GM21515 (cell line): ENCODE measurements around the gene RAMAC.
"Not testable (repeated sequence)": the region's sequence is repeated elsewhere in the genome, so short reads cannot be mapped to it uniquely, and the experiment has no call there.

Source experiments
- ATAC-seq: cut with Tn5 transposase; IDR thresholded peaks from one replicate; pipeline ENCODE4 v1.9.1; 2021; ENCODE audit not compliant: unreplicated experiment

RAMAC gene

DNA sequence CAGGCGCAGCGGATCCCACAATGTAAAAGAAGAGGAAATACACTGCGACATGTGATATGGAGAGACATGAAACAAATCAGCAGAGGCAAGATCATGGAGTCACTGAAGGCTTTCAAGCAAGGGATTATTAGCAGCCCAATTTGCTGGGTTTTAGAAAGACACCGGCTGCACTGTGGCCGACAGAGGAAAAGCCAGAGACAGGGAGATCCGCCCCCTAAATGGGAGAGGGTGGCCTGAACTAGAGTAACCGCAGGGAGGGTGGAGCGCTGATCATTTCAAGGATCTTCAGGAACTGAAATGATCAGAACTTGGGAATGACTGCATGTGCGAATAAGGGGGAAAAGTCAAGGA lies 26.0 kb downstream of the RAMAC start:
- ATAC-seq: no peak

DNA sequence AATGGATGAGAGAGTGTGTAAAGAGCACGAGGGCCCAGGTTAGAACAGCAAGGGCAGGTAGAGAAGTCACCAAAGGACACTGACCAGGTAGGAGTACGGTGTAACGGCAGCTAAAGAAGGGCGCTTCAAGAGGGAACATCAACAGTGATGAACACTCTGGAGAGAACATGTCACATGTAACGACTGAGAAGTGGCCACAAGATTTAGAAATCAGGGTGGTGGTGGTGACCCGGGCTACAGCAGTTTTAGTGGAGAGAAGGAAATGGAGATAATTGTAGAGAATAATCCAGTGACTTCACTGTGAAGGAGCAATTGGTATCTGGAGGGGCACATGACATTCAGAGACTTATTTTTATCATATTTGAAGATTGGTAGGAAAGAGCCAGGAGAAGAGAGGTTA lies 26.6 kb downstream of the RAMAC start:
- ATAC-seq: no peak

DNA sequence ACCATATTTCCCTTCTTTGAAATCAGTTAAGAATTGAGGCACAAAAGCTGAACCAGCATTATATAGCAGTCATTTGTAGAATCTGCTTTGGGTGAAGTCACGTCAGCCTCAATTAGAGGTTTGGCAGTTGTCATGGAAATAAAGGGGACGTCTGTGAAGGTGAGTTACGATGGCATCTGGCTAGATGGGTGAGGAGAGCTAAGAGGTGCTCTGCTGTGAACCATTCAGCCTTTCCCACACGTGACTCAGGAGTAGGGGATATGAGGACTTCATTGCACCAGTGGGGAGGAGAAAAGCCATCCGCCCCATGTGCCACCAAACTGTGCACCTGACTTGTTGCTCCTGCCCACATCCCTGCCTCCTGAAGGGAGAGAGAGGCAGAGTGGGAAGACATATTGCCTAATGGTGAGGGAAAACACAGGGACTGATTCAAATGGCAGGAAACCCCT lies 28.2 kb downstream of the RAMAC start:
- ATAC-seq: no peak

DNA sequence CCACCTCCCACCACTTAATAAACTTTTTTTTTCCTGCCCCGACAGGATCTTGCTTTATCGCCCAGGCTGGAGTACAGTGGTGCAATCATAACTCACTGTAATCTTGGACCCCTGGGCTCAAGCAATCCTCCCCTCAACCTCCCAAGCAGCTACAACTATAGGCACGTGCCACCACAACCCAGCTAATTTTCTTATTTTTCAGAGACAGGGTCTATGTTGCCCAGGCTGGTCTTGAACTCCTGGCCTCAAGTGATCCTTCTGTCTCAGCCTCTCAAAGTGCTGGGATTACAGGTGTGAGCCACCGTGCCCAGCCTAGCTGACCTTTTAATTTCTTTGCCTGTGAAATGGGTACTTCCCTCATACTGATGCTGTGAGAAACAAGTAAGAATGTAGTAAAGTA lies 29.4 kb downstream of the RAMAC start:
- no peak for ATAC-seq

DNA sequence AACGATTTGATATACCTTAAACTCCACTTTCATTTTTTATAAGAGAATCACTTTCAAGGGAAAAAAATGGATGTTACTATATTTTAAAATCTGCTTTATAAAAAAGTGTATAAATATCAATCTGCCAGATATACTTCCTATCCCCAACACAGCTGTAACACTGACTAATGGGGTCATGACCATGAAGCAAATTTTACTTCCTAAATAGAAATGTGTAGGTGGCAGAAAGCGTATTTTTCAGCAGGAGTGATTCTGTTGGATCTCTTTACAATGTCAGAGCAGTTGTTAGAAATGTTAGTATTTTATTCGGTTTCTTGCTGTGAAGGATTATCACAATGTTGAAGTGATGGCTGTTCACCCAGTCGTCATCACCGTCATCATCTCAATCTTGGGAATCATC lies 30.9 kb downstream of the RAMAC start:
- no peak for ATAC-seq

DNA sequence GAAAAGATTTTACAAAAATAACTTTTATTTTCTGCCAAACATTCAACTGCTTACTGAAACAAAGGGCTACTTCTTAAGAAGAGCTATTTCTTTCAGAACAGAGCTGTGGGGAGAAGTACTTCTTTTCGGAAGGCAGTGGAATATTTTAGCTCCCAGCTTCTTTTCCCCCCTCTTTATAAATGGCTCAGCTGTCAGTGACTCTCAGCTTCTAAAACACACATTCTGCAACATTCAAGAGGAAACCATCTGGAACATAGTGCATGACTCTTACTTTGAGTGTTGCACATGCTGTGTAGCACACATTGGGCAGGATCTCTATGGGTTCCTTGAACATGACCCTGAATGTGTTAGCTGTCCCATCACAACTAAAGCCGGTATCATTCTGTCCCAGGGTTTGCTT lies 32.4 kb downstream of the RAMAC start:
- ATAC-seq: no peak

DNA sequence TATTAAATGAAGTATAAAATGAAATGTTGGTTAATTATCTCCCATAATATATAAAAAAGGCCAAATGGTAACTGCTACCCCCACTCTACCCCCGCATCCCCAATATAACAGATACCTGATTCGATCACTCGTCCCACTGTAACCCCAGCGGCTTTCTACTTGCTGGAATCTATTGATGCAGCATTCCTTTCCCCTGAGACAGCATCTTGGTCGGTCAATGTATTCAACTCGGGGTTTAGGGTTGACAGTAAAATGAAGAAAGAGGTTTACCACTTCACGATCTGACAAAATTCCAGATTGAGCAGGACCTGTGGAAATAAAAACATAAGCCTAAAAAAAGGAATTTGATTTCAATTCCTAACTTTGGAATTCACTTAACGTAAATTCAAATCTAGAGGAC lies 44.0 kb downstream of the RAMAC start:
- ATAC-seq: no peak

DNA sequence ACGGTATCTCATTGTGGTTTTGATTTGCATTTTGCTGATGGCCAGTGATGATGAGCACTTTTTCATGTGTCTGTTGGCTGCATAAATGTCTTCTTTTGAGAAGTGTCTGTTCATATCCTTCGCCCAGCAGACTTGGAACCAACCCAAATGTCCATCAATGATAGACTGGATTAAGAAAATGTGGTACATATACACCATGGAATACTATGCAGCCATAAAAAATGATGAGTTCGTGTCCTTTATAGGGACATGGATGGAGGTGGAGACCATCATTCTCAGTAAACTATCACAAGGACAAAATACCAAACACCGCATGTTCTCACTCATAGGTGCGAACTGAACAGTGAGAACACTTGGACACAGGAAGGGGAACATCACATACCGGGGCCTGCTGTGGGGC lies 45.2 kb downstream of the RAMAC start:
- ATAC-seq: not testable (repeated sequence)

DNA sequence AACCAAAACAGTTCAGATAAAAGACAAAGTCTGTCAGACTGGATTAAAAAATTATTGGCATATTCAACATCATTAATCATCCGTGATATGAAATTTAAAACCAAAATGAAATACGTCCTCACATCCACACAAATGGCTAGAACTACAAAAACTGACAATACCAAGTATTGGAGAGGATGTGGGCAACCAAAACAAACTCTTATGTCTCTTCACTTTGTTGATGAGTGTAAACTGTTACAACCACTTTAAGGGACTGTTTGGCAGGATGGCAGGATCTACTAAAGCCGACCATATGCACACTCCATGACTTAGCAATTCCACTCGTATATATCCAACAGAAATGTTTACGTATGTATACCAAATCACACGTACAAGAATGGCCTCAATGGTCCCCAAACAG lies 50.2 kb downstream of the RAMAC start:
- no peak for ATAC-seq

DNA sequence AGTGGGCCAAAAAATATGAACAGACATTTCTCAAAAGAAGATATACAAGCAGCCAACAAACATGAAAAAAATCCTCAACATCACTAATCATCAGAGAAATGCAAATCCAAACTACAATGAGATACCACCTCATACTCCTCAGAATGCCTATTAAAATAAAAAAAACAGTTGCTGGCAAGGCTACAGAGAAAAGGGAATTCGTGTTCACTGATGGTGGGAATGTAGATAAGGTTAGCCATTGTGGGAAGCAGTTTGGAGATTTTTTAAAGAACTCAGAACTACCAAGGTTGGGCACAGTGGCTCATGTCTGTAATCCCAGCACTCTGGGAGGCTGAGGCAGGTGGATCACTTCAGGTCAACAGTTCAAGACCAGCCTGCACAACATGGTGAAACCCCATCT lies 53.2 kb downstream of the RAMAC start:
- no peak for ATAC-seq
